HepG2 (cell line): ENCODE results near the gene SOX13. TPM values are rescaled to one million over a fixed set of nuclear protein-coding genes. Genes with fewer than 3 reads are reported as not detected.
A peak's percentile ranks its signal among the peaks of the same experiment; 100 is the strongest.

Experiments
- ATAC-seq: fragments of 200-7000 bp; cut with Tn5 transposase; 3 replicates; pipeline ENCODE4 v1.9.1; 2020; ENCODE audit warnings: mild to moderate bottlenecking, moderate library complexity
- BruUV-seq: library from RNA; stranded (reverse); fragments of 400-500 nt; replicated peaks from 2 replicates; lab custom pipeline; 2021; lab: Mats Ljungman, UMichigan
- CTCF ChIA-PET: fragments of 300-600 bp; formaldehyde crosslinking; extraction: SDS; loops from one replicate; lab custom pipeline; 2021; ENCODE audit warnings: low total read pairs, inconsistent platforms, low intra/inter-chr PET ratio; lab: Yijun Ruan, JAX
- POLR2A ChIA-PET: fragments of 350-600 bp; sonication (Branson Sonifier 250); formaldehyde crosslinking; loops from one replicate; lab custom pipeline; 2020; ENCODE audit warnings: antibody characterized with exemption, inconsistent platforms; lab: Yijun Ruan, JAX
- DNase-seq: peaks from one replicate; pipeline ENCODE4 v3.0.0-alpha.2; 2015; ENCODE audit warnings: low spot score
- FAIRE-seq: peaks from 3 replicates; lab custom pipeline; 2011; peaks lifted over from hg19 to GRCh38; lab: Jason Lieb, UNC
- H2AFZ ChIP-seq: one replicate; pipeline ENCODE4 v1.6.1; 2011; ENCODE audit warnings: low read length, inconsistent platforms
- H3K27ac ChIP-seq: fragments of 300-600 bp; 3 replicates; pipeline ENCODE4 v1.8.0; 2011; ENCODE audit warnings: mixed run types, mild to moderate bottlenecking, mixed read lengths, low read length, inconsistent platforms; ENCODE audit not compliant: insufficient read depth; ENCODE audit errors: extremely low read length
- H3K27me3 ChIP-seq, 2 experiments: fragments of 200-600 bp in 1 of 2; 2 replicates in 1 of 2; 3 replicates in 1 of 2; pipeline versions ENCODE4 v1.6.0 to v1.8.0; 2011; ENCODE audit warnings: low read length in 2 of 2, mild to moderate bottlenecking in 2 of 2, moderate library complexity in 2 of 2, inconsistent platforms in 1 of 2; ENCODE audit not compliant: insufficient read depth in 2 of 2, control insufficient read depth in 1 of 2
- H3K36me3 ChIP-seq, 2 experiments: fragments of 200-600 bp in 1 of 2; replicated peaks in 1 of 2; 2 replicates in 1 of 2; 3 replicates in 1 of 2; pipeline versions ENCODE4 v1.5.1 to v1.8.0; 2011; ENCODE audit warnings: low read length in 2 of 2, inconsistent platforms in 1 of 2; ENCODE audit not compliant: insufficient read depth in 2 of 2, control insufficient read depth in 1 of 2
- H3K4me1 ChIP-seq: 2 replicates; pipeline ENCODE4 v1.5.1; 2012; ENCODE audit warnings: low read length, inconsistent platforms; ENCODE audit not compliant: insufficient read depth
- H3K4me2 ChIP-seq: 2 replicates; pipeline ENCODE4 v1.6.0; 2011; ENCODE audit warnings: low read depth, low read length, inconsistent platforms
- H3K4me3 ChIP-seq, 3 experiments: fragments of 200-600 bp in 1 of 3; sonication (generic), shearing (Covaris generic) in 1 of 3; replicated peaks in 1 of 3; 2 replicates each; pipeline ENCODE4 v1.5.1; 2011 to 2016; ENCODE audit warnings: low read length in 3 of 3, inconsistent platforms in 2 of 3, low read depth in 2 of 3, mild to moderate bottlenecking in 2 of 3, control low read depth in 1 of 3, mixed read lengths in 1 of 3; ENCODE audit not compliant: insufficient read depth in 1 of 3
- H3K79me2 ChIP-seq: one replicate; pipeline ENCODE4 v1.6.1; 2011; ENCODE audit warnings: low read length, inconsistent platforms; ENCODE audit not compliant: insufficient read depth
- H3K9ac ChIP-seq: 2 replicates; pipeline ENCODE4 v1.6.0; 2011; ENCODE audit warnings: mild to moderate bottlenecking, low read depth, low read length, inconsistent platforms; ENCODE audit not compliant: insufficient read depth
- H3K9me3 ChIP-seq: 2 replicates; pipeline ENCODE4 v1.5.1; 2012; ENCODE audit warnings: mild to moderate bottlenecking, low read length
- H4K20me1 ChIP-seq: 2 replicates; pipeline ENCODE4 v1.6.0; 2011; ENCODE audit warnings: inconsistent platforms, mild to moderate bottlenecking, low read length, moderate library complexity; ENCODE audit not compliant: insufficient read depth
- MXI1 ChIP-seq: IDR thresholded peaks from 3 replicates; pipeline ENCODE4 v1.6.1; 2012; ENCODE audit warnings: low read depth, low read length, inconsistent platforms, borderline replicate concordance
- NRL ChIP-seq: sonication (generic); formaldehyde crosslinking; IDR thresholded peaks from 2 replicates; pipeline ENCODE4 v1.5.0; 2020; ENCODE audit warnings: missing genetic modification reagents, mild to moderate bottlenecking, moderate library complexity, borderline replicate concordance
- PHF5A ChIP-seq: IDR thresholded peaks from one replicate; pipeline ENCODE4 v1.6.1; 2018; ENCODE audit warnings: low read depth, missing genetic modification reagents; ENCODE audit not compliant: unreplicated experiment
- RBFOX2 ChIP-seq: fragments of 200-400 bp; formaldehyde crosslinking; IDR thresholded peaks from 2 replicates; pipeline ENCODE4 v1.6.1; 2017; ENCODE audit warnings: low read depth, mild to moderate bottlenecking, low read length
- ZBTB49 ChIP-seq: sonication (generic); formaldehyde crosslinking; IDR thresholded peaks from 2 replicates; pipeline ENCODE4 v1.4.0; 2020; ENCODE audit warnings: missing genetic modification reagents, borderline replicate concordance
- ZNF335 ChIP-seq: sonication (generic); formaldehyde crosslinking; IDR thresholded peaks from 2 replicates; pipeline ENCODE4 v1.4.0; 2020; ENCODE audit warnings: missing genetic modification reagents
- ZNF574 ChIP-seq: sonication (generic); formaldehyde crosslinking; IDR thresholded peaks from 2 replicates; pipeline ENCODE4 v1.4.0; 2020; ENCODE audit warnings: missing genetic modification reagents
- WGBS: methylation state at CpG from one replicate; pipeline ENCODE4 v1.1.6; 2017; ENCODE audit warnings: low lambda C conversion rate; 5-methylcytosine and 5-hydroxymethylcytosine counted together
- in situ Hi-C: cut with HindIII; loops from 2 replicates; pipeline ENCODE4 v1.10.0; 2017; ENCODE audit warnings: low pct_unique_long_range_greater_than_20kb; ENCODE audit not compliant: extremely low pct_ligation_motif_present
- intact Hi-C: fragments of 100-400 bp; cut with micrococcal nuclease; formaldehyde crosslinking; loops from one replicate; pipeline ENCODE4 v1.10.0; 2022; ENCODE audit not compliant: unreplicated experiment
- polyA plus RNA-seq, 8 experiments: library from polyadenylated mRNA; depleted of rRNA in 3 of 8; stranded (reverse) in 7 of 8; unstranded in 1 of 8; fragments of >200 nt; fragmentation: Illumina TruSeq in 4 of 8; extraction: Trizol in 4 of 8; gene quantifications; 2 replicates each; pipeline versions ENCODE4 v1.2.1 to v1.2.3, GENCODE V29; 2011 to 2016; ENCODE audit warnings: low read depth in 4 of 8, missing spikeins in 1 of 8, mixed read lengths in 1 of 8; ENCODE audit not compliant: insufficient read depth in 1 of 8
- total RNA-seq, 5 experiments: library from RNA; depleted of rRNA; stranded (reverse); fragments of >200 nt; fragmentation: Illumina TruSeq; extraction: Trizol; gene quantifications; 2 replicates each; pipeline ENCODE4 v1.2.3, GENCODE V29; 2016; ENCODE audit warnings: low read depth in 1 of 5
- TF ChIP-seq, protein P1 (sequence below): sonication (generic); formaldehyde crosslinking; IDR thresholded peaks from 2 replicates; pipeline ENCODE4 v1.4.0; 2020; ENCODE audit warnings: missing genetic modification reagents

SOX13 gene
- total and polyA plus RNA-seq, 2 of the 13 experiments (the other 11 are each of a cell fraction or from before 2014, with no cell fraction given) = 13.3 to 15.8 TPM

DNA sequence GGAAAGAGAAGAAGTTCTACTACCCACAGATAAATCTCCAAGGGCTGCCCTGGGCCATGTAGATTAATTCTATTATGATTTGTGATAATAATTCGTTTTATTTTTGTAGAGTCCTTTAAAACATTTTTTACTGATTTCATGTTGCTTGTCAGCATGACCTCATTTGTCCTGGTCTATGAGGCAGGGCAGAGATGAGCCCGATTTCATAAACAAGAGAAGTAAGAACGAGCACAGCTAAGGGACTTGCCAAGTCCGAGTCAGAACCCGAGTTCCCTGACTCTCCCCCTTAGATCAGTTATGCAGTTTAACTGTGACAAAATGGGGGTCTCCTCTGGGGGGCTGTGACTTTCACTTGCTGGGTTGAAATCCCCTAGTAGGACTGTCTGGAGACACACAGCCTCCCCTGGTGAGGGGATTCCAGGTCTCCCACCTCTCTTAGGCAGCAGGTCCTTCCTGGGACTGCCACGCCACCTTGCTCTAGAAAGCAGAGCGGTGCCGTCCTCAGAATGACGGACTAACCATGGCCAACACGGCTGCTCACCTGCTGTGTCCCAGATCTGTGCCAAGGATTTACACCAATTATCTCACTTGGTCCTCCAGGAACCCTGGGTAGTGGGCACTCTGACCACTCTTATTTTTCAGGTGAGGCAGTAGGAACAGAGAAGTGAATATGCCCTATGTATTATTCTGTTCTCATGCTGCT is 31.0 kb upstream of the SOX13 start:
- intact Hi-C loops (no loop called here), in situ Hi-C loops (no loop called here)
- FAIRE-seq = no peak
- no TSS peak for BruUV-seq
- no peaks in the 10 kb centered on the region for H4K20me1 ChIP-seq
- WGBS = 4% methylated on average over 6 of the region's 10 CpGs
- ChIA-PET CTCF (no interaction called here), POLR2A (no interaction called here)
- peak; percentile 34 for ATAC-seq
- DNase-seq = no peak
- TF ChIP-seq PHF5A (CRISPR knock-in tag) (no peak), ZNF335 (CRISPR knock-in tag) (no peak), NRL (CRISPR knock-in tag) (no peak), ZNF574 (CRISPR knock-in tag) (no peak)
- H2AFZ ChIP-seq = no peak overlapping the region
- H3K27me3 ChIP-seq = peaks cover 0 to 17% of the 10 kb centered on the region in 2 experiments; a peak in 2 of 5 replicates
- H3K9me3 ChIP-seq = no peaks in the 10 kb centered on the region
- H3K27ac ChIP-seq = no peak overlapping the region
- peak overlapping the region; percentile 68 for H3K4me2 ChIP-seq
- no peaks in the 10 kb centered on the region for H3K36me3 ChIP-seq
- no peak overlapping the region for H3K9ac ChIP-seq
- H3K79me2 ChIP-seq = no peaks in the 10 kb centered on the region
- H3K4me3 ChIP-seq = no peak overlapping the region
- H3K4me1 ChIP-seq = peaks cover 16% of the 10 kb centered on the region

GRCh38 chr1:204042516-204042915 is 30.4 kb upstream of the SOX13 start:
- no peak for DNase-seq
- 33% methylated on average over 1 of the region's 2 CpGs for whole genome bisulfite sequencing
- no peaks in the 10 kb centered on the region for H3K36me3 ChIP-seq
- no peaks in the 10 kb centered on the region for H3K9me3 ChIP-seq
- H3K4me2 ChIP-seq = no peak overlapping the region
- peaks cover 0 to 17% of the 10 kb centered on the region in 2 experiments; a peak in 2 of 5 replicates for H3K27me3 ChIP-seq
- no peak for FAIRE-seq
- no peak overlapping the region for H3K4me3 ChIP-seq
- in situ Hi-C loops (no loop called here), intact Hi-C loops (no loop called here)
- ChIA-PET CTCF (no interaction called here), POLR2A (no interaction called here)
- no peak overlapping the region for H3K27ac ChIP-seq
- H3K9ac ChIP-seq = no peak overlapping the region
- H2AFZ ChIP-seq = no peak overlapping the region
- no peaks in the 10 kb centered on the region for H3K79me2 ChIP-seq
- no peaks in the 10 kb centered on the region for H4K20me1 ChIP-seq
- BruUV-seq = no TSS peak
- ATAC-seq = no peak
- H3K4me1 ChIP-seq = peaks cover 16% of the 10 kb centered on the region
- TF ChIP-seq MXI1 = no peak
- no peak for TF ChIP-seq ZBTB49 (CRISPR knock-in tag)
- TF ChIP-seq, protein P1, sequence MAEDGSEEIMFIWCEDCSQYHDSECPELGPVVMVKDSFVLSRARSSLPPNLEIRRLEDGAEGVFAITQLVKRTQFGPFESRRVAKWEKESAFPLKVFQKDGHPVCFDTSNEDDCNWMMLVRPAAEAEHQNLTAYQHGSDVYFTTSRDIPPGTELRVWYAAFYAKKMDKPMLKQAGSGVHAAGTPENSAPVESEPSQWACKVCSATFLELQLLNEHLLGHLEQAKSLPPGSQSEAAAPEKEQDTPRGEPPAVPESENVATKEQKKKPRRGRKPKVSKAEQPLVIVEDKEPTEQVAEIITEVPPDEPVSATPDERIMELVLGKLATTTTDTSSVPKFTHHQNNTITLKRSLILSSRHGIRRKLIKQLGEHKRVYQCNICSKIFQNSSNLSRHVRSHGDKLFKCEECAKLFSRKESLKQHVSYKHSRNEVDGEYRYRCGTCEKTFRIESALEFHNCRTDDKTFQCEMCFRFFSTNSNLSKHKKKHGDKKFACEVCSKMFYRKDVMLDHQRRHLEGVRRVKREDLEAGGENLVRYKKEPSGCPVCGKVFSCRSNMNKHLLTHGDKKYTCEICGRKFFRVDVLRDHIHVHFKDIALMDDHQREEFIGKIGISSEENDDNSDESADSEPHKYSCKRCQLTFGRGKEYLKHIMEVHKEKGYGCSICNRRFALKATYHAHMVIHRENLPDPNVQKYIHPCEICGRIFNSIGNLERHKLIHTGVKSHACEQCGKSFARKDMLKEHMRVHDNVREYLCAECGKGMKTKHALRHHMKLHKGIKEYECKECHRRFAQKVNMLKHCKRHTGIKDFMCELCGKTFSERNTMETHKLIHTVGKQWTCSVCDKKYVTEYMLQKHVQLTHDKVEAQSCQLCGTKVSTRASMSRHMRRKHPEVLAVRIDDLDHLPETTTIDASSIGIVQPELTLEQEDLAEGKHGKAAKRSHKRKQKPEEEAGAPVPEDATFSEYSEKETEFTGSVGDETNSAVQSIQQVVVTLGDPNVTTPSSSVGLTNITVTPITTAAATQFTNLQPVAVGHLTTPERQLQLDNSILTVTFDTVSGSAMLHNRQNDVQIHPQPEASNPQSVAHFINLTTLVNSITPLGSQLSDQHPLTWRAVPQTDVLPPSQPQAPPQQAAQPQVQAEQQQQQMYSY (CRISPR knock-in tag) = no peak
- TF ChIP-seq RBFOX2 = no peak
